Measurements from ENCODE around the gene CTSV.
A peak's percentile ranks its signal among the peaks of the same experiment; 100 is the strongest.
"Not testable (repeated sequence)": the region's sequence is repeated elsewhere in the genome, so short reads cannot be mapped to it uniquely, and the experiment has no call there.

CTSV gene

DNA sequence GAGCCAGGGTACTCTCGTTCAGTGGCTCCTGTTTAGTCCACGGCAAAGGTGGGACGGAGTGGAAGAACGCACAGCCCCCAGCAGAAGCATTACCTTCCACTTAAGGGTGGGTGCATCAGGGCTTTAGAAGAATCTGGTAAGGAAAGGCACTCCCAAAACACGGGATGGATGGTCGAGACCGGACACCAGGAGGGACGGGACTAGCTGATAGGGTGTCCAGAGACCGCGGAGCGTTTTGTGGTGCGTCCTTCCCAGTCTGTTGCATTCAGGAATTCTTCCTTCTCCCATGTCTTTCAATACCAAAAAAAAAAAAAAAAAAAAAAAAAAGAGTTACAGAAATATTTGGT is 545 bp upstream of the CTSV start:
- DNase-seq = no peak

DNA sequence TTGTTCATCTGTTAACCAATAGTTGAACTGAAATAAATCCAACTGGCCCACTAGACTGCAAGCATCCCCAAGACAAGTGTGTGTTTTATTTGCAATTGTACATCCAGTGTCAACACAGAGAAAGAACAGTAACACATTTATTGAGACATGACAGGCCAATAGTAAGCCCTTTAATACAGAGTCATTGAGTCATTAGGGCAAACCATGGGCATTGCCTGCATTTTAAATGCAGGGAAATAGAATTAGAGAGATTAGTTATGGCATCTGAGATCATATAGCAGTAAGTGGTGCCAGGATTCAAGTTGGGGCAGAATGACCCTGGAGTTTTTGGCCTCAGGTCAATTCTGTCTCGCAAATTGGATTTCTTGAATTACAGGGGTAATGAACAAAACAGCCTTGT is 15.4 kb downstream of the CTSV start:
- not testable (repeated sequence) for DNase-seq

DNA sequence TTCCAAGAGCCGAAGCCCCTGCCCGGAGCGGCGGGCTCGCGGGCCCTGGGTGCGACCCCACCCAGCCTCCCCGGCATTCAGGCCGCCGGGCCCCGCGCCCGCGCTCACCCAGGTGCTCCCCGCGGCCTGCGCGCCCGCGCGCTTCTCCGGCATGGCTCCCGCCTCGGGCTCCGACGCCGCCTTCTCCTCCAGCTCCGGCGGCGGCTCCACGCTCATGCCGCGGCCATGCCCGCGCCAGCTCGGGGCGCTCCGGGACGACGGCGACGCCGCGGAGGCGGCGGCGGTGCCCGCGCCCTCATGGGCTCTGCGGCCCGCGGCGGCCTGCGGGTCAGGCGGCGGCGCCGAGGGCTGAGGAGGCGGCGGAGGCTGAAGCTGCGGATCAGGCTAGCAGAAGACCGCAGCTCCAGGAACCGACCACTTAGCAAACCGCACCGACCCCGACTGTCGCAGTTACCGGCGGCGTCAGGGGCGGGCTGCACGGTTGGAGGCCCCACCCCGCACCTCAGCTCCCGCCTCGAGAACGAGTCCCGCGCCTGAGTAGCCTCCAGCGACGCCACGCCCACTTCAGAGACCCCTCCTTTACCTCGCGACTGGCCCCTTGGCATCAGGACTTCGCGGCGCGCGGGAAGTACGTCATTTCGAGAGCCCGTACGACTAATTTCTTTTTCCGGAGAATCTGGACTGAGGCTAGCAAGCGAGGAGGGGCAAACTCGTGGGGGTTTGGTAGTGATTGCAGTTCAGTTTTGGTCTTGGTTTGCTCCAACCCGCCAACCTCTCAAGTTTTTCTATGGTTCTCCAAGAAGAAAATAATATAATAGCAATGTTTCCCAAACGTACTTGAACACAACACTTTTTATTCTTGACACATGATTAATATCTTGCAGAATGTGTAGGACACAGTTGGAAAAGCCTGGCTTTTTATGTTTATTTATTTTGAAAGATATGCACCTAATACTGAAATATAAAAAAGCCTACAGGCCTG is 25.5 kb downstream of the CTSV start:
- DNase-seq = peak; percentile 78 to 82

DNA sequence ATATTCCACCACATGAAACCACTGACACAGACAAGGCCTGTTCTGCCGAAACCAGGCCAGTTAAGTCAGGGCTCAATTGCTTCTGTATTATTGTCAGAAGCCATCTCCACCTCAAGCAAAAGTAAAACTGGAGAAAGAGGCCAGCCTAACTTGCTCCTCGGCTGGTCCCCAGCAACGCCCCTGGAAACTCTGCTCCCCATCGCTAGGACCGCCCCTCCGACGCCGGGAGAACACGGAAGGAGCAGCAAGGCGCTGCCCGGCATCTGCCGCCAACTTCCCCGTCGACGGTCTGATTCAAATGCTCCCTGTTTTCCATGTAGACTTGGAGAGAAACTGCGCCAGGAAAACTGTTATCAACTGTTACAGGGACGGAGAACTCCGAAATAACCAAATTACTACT is 26.3 kb downstream of the CTSV start:
- DNase-seq = peak; percentile 34 to 47

DNA sequence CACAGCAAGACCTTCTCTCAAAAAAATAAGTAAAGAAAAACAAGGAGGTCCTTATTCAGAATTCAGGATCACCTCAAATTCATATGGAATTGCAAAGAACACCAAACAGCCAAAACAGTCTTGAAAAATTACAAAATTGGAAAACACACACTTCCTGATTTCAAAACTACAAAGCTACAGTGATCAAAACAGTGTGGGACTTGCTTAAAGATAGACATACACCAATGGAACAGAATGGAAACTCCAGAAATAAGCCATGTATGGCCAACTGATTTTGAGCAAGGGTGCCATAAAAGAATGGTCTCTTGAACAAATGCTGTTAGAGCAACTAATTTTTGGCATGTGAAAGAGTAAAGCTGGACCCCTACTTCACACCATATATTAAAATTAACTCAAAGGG is 36.7 kb downstream of the CTSV start:
- DNase-seq = not testable (repeated sequence)

DNA sequence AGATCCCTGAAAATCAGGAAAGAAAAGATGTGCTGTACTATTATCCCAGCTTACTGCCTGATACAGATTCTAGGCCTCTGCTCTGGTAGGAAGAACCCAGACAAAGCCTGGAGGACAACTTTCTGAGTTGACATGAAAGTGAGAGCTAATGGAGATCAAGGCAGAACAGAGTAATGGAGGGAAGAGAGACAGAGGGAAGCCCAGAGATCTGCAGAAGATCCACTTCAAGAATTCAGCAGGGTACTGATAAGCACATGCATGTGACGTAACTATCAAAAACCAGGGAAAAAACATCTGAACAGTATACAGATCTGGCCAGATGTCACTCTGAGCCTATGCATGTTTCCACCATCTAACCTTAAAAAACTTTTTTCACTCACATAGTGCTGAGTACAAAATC is 37.6 kb downstream of the CTSV start:
- not testable (repeated sequence) for DNase-seq

DNA sequence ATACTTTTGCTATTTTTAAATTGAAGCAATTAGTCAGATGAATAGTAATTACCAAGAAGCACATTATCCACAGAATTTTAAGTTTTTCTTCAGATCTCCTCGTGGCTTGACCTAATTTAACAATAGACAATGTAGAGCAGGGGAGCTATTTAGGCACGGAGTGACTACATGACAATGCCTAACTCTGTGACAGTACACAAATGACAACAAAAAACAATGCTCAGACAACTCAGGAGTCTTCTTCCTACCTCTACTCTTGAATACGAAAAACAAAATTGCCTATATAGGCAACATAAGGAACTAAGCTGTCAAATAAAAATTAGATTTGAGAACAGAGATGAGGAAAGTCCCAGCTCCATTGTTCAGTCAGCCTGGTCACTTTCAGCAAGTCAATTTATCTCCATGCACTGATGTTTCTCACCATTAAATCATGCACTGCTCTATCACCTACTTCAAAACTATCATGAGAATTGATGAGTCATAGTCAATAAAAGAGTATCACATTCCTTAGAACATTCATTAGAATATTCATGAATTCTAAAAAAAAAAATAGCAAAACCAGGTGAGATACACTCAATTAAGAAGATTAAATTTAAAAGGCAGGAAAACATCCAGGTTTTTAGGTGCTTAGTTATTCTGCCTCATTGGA is 38.7 kb downstream of the CTSV start:
- not testable (repeated sequence) for DNase-seq

DNA sequence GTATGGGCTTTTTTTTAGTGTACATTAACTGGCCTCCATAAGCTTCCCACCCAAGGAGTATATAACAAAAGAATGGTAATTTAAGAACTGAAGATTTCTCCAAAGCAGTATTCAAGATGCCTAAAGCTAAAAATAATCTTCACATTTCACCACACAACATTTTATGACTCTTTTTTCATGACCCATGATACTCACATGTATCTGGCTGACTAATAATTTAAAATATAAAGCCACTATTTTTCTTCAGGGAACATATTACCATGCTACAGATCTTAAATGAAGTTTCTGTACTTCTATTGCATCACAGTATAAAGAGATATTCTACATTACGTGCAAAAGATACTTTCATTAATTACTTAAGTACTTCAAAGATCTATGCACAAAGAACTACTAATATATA is 39.2 kb downstream of the CTSV start:
- not testable (repeated sequence) for DNase-seq

DNA sequence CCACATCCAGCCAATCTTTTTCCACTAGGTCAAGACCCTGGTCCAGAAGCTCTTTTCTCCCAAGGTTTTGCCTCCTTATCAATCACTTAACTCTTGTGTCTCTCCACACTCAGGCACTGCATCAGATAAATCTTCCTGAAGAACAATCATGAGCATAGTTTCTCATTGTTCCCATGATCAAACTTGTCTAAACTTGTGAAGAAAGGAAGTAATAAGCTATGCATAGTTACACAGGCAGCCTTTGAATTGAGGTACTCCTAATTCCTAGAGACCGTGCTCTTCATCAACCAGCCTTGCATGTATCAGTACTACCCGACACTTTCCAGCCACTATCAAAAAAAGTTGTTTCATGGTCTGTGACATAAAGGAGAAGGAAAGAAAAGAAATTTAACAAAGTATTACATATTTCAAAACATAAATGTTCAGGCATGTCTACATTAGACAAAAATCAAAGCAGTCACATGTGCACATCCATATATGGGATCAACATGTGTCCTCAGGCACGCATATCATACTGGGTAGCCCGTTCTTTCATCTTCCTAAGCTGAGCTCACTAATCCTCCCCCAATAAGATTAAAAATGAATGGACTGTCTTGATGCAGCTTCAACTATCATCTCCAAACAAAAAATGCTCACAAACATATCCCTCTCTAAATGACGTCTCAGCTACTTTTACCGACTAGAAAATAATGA is 41.8 kb downstream of the CTSV start:
- DNase-seq = not testable (repeated sequence)

DNA sequence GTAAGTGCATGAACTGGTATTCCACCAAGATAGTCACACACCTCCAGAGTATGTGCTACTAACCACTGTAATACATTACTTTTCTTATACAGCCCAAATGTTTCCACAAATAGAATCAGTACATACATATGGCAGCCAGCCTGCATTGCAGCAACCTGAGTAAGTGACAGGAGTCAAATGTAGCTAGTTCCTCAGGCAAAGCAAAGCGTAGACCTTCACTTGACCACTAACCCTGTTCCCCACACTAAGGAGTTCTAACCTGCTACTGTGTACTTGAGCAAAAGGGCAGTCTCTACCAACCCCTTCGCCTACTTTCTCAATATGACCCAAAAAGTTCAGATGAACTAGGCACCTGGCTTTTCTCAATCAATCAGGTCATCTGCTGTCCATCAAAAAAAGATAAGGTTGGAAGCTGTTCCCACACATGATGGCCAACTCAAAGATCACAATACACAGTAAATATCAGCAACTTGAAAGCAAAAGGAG is 44.4 kb downstream of the CTSV start:
- DNase-seq = not testable (repeated sequence)

DNA sequence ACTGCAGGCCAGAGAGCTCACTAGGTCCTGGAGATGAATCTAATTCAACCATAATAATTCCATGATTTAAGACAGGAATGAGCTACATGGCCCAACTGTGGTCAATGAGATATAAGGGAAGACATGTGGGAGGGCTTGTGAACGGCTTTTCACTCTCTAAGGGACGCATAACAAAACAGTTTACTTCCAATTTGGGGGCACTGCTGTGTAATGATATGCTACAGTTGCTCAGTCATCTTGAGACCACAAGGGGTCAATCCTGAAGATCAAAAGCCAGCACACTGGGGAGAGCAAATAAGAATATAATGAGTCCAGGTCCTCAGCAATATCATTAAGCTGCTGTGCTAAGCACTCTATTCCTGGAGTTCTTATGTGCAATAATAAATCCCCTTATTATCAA is 46.6 kb downstream of the CTSV start:
- not testable (repeated sequence) for DNase-seq

DNA sequence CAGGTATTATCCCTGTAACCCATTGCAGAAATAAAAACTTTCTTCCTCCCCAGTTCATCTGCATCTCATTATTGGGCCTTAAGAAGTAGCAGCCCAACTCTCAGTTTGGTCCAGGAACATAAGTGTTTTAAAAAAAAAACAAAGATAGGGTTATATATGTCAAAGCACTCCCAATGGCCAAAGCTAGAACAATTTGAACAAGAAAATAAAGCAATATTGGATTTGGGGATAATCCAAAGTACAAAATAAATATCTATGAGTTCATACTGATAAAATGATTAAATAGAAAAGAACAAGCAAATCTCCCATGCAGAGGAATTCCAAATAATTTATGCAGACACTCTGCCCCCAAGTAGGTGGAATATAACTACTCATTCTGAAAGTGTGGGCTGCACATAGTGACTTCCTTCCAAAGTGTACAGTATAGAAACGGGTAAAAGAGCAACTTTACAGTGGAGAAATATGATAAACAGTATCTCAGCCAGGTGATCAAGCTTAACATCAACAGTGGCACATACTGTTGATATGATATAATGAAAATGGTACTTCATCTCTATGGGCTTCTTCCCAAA is 49.1 kb downstream of the CTSV start:
- not testable (repeated sequence) for DNase-seq

DNA sequence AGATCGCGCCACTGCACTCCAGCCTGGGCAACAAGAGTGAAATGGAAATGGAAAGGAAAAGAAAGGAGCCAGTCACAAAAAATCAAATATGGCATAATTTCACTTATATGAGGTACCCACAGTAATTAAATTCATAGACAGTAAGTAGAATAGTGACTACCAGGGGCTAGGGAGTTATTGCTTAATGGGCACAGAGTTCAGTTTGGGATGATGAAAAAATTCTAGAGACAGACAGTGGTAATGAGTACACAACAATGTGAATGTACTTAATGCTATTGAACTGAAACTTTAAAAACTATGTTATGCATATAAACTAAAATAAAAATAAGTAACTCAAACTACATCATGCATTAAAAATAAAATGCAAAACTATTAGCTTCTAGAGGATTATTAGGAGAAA is 54.1 kb downstream of the CTSV start:
- not testable (repeated sequence) for DNase-seq

DNA sequence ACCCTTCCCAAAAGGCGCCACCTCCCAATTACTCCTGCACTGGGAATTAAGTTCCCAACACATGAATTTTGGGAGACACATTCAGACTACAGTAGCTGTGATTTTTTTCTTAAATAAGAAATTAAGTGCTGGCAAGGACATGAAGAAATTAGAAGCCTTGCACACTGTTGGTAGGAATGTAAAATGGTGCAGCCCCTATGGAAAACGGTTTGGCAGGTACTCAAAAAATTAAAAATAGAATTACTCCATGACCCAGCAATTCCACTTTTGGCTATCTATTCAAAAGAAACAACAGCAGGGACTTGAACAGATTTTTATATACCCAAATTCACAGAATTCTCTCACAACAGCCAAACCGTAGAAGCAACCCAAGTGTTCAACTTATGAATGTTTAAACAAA is 54.8 kb downstream of the CTSV start:
- DNase-seq = not testable (repeated sequence)

DNA sequence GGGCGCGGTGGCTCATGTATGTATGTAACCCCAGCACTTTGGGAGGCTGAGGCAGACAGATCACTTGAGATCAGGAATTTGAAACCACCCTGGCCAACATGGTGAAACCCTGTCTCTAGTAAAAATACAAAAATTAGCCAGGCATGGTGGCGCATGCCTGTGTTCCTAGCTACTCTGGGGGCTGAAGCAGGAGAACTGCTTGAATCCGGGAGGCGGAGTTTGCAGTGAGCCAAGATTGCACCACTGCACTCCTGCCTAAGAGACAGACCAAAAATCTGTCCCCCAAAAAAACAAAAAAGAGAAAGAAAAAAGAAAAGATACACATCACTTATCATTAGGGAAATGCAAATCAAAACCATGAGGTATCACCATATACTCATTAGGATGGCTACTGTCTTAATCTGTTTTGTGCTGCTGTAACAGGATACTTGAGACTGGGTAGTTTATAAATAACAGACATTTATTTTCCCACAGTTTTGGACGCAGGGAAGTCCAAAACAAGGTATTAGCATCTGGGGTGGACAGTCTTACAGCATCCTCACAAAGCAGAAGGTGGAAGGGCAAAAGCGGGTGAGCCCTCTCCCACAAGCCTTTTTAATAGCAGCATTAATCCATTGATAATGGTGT is 55.3 kb downstream of the CTSV start:
- not testable (repeated sequence) for DNase-seq

Data from activated T-cell treated with anti-CD3 and anti-CD28 coated beads, Interleukin-2, amount 50 U/mL, for 48 hours (primary cell).